GM15510 (cell line): Measurements from ENCODE around the gene TGFA.

Experiments
- POLR2A ChIP-seq: IDR thresholded peaks from 3 replicates; pipeline ENCODE4 v1.6.1; 2011; ENCODE audit warnings: borderline replicate concordance; ENCODE audit not compliant: insufficient read length; ENCODE audit errors: extremely low read depth

TGFA gene

GRCh38 chr2:70534183-70534836 lies 19.3 kb downstream of the TGFA start:
- TF ChIP-seq POLR2A, result no peak

- no peak for TF ChIP-seq POLR2A
Measured at GRCh38 chr2:70532244-70532935, 21.2 kb downstream of the TGFA start.

GRCh38 chr2:70531419-70532086 lies 22.1 kb downstream of the TGFA start:
- TF ChIP-seq POLR2A, result no peak

GRCh38 chr2:70529610-70530009 lies 24.0 kb downstream of the TGFA start:
- no peak for TF ChIP-seq POLR2A

GRCh38 chr2:70528929-70529328 lies 24.7 kb downstream of the TGFA start:
- TF ChIP-seq POLR2A, result no peak

GRCh38 chr2:70528276-70528675 lies 25.4 kb downstream of the TGFA start:
- no peak for TF ChIP-seq POLR2A

- no peak for TF ChIP-seq POLR2A
Measured at GRCh38 chr2:70527447-70528080, 26.1 kb downstream of the TGFA start.

GRCh38 chr2:70526126-70526525 lies 27.5 kb downstream of the TGFA start:
- TF ChIP-seq POLR2A, result no peak

- no peak for TF ChIP-seq POLR2A
Measured at GRCh38 chr2:70525032-70525431, 28.6 kb downstream of the TGFA start.

- TF ChIP-seq POLR2A, result no peak
Measured at GRCh38 chr2:70523996-70524965, 29.3 kb downstream of the TGFA start.

- TF ChIP-seq POLR2A, result no peak
Measured at GRCh38 chr2:70523672-70523995, 30.0 kb downstream of the TGFA start.

GRCh38 chr2:70522627-70523026 lies 31.0 kb downstream of the TGFA start:
- TF ChIP-seq POLR2A, result no peak

GRCh38 chr2:70520825-70521224 lies 32.8 kb downstream of the TGFA start:
- TF ChIP-seq POLR2A, result no peak

GRCh38 chr2:70519453-70519852 lies 34.2 kb downstream of the TGFA start:
- TF ChIP-seq POLR2A, result no peak
